Measurements from ENCODE around the gene FREM1. TPM values are rescaled to one million over a fixed set of nuclear protein-coding genes. Genes with fewer than 3 reads are reported as not detected.

Gene FREM1
- total and polyA plus RNA-seq, 2 experiments from 2014 or later = 9.2 to 54.4 TPM

DNA sequence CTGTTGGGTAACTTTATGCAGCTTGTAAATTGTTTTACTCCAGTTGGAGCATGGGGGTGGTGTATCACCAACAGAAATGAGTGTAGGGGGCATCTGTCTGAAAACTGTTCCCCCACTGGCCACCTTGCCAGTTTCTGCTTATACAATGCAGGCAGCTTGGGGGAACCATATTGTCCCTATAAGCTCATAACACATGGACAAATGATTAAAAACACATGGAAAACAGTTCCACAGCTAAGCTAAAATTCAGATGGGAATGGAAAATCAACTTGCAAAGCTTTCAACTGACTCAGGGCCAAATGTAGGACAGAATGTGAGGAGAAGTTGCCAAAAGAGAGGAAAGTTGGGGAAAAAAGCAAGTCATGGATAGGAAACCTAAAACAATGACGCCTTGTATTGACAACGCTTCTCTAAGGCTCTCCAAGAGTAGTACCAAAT is 179.7 kb downstream of the FREM1 start:
- no peaks in the 10 kb centered on the region for H3K27me3 ChIP-seq
- H3K36me3 ChIP-seq = no peaks in the 10 kb centered on the region
- H3K4me1 ChIP-seq (ENCODE audit: low read depth) = no peaks in the 10 kb centered on the region
- no peaks in the 10 kb centered on the region for H3K9me3 ChIP-seq (ENCODE audit: low read depth)
- TF ChIP-seq, protein P1, sequence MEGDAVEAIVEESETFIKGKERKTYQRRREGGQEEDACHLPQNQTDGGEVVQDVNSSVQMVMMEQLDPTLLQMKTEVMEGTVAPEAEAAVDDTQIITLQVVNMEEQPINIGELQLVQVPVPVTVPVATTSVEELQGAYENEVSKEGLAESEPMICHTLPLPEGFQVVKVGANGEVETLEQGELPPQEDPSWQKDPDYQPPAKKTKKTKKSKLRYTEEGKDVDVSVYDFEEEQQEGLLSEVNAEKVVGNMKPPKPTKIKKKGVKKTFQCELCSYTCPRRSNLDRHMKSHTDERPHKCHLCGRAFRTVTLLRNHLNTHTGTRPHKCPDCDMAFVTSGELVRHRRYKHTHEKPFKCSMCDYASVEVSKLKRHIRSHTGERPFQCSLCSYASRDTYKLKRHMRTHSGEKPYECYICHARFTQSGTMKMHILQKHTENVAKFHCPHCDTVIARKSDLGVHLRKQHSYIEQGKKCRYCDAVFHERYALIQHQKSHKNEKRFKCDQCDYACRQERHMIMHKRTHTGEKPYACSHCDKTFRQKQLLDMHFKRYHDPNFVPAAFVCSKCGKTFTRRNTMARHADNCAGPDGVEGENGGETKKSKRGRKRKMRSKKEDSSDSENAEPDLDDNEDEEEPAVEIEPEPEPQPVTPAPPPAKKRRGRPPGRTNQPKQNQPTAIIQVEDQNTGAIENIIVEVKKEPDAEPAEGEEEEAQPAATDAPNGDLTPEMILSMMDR (IDR thresholded peaks at IDR 0.05; ENCODE audit: low read depth, low read length) = no peak
- DNase-seq (ENCODE audit: low read depth in 1 of 2, low spot score in 1 of 2) = no peak
- no peak overlapping the region for H3K4me3 ChIP-seq
- no peak overlapping the region for H3K27ac ChIP-seq

DNA sequence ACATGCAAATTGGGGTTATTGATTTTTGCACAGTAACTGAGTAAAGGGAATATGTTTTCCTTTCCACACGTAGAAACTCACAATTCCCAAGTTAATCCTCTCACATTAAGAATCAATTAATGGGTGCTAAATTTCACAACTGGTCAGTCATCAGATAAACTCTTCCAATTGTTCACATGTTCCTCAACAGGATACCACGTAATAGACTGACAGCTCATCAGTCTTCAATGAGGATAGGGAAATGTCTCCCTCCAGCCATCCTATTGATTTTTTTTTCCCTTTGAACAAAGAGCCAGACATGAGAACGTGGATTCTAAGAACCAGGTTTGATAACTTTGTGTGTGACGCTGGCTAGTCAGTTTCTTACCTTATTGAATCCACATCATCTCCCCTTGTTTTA is 186.9 kb downstream of the FREM1 start:
- no peaks in the 10 kb centered on the region for H3K9me3 ChIP-seq (ENCODE audit: low read depth)
- TF ChIP-seq, protein P1 (IDR thresholded peaks at IDR 0.05; ENCODE audit: low read depth, low read length) = no peak
- no peaks in the 10 kb centered on the region for H3K36me3 ChIP-seq
- no peak overlapping the region for H3K4me3 ChIP-seq
- H3K27me3 ChIP-seq = peaks cover 31% of the 10 kb centered on the region
- no peak for DNase-seq (ENCODE audit: low read depth in 1 of 2, low spot score in 1 of 2)
- no peak overlapping the region for H3K27ac ChIP-seq
- no peaks in the 10 kb centered on the region for H3K4me1 ChIP-seq (ENCODE audit: low read depth)

DNA sequence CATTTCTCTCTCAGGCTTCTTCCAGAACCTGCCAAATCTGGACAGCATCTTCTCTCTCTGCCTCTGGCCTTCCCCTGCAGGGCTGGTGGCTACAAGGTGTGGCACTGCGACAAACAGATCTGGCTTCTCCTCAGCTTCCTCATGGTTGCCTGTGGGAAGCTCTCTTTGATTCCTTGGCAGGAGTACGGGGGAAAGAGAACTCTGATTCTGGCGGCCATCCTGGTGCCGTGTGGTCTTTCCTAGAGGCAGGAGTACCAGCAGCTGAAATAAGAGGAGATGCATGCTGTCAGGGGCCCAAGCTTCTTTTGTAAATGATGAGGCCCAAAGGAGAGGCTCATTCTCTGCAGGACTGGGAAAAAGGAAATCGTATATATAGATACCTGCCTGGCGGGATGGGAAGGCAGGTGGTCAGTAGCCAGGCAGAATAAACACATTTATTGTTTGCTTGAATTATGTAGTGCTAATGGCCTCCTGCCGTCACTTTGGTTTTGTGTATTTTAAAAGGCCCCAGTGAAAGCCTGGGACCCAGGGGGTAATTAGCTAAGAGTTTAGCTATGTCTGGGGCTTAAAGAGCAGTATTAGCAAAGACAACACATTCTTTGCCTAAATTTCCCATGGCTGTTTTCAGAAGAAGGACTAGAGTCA is 187.7 kb downstream of the FREM1 start, which contains the start of gene CER1:
Gene CER1, minus strand, starts transcription at position 343 of the 645 bp plus-strand sequence. Its CDS starts 61 bp downstream, at position 282.
- H3K27ac ChIP-seq = no peak within 1 kb of the TSS
- H3K27me3 ChIP-seq = peaks cover 31% of the 10 kb centered on the region
- no peaks in the 10 kb centered on the region for H3K4me1 ChIP-seq (ENCODE audit: low read depth)
- no peaks in the 10 kb centered on the region for H3K9me3 ChIP-seq (ENCODE audit: low read depth)
- TF ChIP-seq, protein P1 (IDR thresholded peaks at IDR 0.05; ENCODE audit: low read depth, low read length) = no peak
- no peaks in the 10 kb centered on the region for H3K36me3 ChIP-seq
- H3K4me3 ChIP-seq = no peak within 1 kb of the TSS
- DNase-seq (ENCODE audit: low read depth in 1 of 2, low spot score in 1 of 2) = no peak

DNA sequence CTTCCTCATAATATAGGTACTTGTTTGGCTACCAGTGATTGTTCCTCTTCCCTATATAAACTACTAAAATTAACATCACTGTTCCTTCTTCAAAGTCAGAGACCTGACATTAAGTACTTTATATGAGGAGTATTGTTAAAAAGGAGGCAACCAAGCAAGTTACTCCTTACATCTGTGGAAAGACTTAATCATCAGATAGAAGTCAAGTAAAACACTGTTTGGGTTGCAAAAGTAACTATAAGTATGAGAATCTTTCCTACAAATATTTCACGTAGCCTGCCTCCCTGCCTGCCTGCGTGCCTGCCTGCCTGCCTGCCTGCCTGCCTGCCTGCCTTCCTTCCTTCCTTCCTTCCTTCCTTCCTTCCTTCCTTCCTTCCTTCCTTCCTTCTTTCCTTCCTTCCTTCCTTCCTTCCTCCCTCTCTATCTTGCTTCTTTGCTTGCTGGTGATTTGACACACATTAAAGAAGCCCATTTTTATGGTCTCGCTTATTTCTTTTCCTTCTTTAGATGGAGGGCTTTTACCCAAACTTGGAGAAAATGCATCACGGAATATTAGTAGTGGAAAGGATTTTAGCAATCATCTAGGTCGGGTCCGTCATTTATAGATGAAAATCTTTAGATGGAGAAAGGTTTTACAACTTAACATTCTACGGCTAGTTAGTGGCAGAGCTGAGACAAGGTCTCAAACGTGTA is 190.9 kb downstream of the FREM1 start:
- Histone ChIP-seq H3K4me3 (no peak overlapping the region), H3K27ac (no peak overlapping the region), H3K36me3 (no peaks in the 10 kb centered on the region), H3K27me3 (peaks cover 31% of the 10 kb centered on the region), H3K4me1 (ENCODE audit: low read depth) (no peaks in the 10 kb centered on the region), H3K9me3 (ENCODE audit: low read depth) (no peaks in the 10 kb centered on the region)
- TF ChIP-seq, protein P1 (IDR thresholded peaks at IDR 0.05; ENCODE audit: low read depth, low read length) = no peak
- no peak for DNase-seq (ENCODE audit: low read depth in 1 of 2, low spot score in 1 of 2)

DNA sequence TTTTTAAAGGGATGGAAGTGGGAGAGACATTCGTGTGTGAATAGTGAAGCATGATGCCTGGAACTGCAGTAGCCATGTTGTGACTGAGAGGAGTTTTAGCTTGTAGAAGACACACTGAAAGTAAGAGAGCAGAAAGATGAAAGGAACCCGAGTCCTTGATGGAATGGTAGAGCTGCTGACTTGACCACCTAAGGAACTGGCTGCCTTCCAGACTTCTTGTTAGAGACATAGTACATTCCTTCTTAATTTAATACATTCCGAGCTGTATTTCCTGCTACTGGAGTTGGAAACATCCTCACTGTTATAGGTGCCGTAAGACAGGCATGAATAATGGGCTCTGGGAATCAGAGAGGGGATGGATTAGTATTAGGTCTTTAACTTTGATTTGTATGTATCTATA is 195.1 kb downstream of the FREM1 start:
- Histone ChIP-seq H3K9me3 (ENCODE audit: low read depth) (no peaks in the 10 kb centered on the region), H3K4me1 (ENCODE audit: low read depth) (no peaks in the 10 kb centered on the region), H3K4me3 (no peak overlapping the region), H3K27ac (no peak overlapping the region), H3K27me3 (peaks cover 6% of the 10 kb centered on the region), H3K36me3 (no peaks in the 10 kb centered on the region)
- peak in 1 of 2 donors; percentile 7 for DNase-seq (ENCODE audit: low read depth in 1 of 2, low spot score in 1 of 2)
- TF ChIP-seq, protein P1 (IDR thresholded peaks at IDR 0.05; ENCODE audit: low read depth, low read length) = no peak

All from cardiac muscle cell (in vitro differentiated cells and primary cell).